MM.1S (cell line): ENCODE results near the gene C19orf73.

ENCODE experiments used
- EZH2phosphoT487 ChIP-seq: fragments of 300-600 bp; sonication (generic); IDR thresholded peaks from 2 replicates; pipeline ENCODE4 v1.6.1; 2018; ENCODE audit warnings: antibody characterized with exemption, low read length
- TF ChIP-seq, protein P1 (sequence below): fragments of 300-600 bp; sonication (generic); IDR thresholded peaks from 2 replicates; pipeline ENCODE4 v1.5.1; 2016; ENCODE audit warnings: antibody characterized with exemption, low read length, mixed read lengths

DNA sequence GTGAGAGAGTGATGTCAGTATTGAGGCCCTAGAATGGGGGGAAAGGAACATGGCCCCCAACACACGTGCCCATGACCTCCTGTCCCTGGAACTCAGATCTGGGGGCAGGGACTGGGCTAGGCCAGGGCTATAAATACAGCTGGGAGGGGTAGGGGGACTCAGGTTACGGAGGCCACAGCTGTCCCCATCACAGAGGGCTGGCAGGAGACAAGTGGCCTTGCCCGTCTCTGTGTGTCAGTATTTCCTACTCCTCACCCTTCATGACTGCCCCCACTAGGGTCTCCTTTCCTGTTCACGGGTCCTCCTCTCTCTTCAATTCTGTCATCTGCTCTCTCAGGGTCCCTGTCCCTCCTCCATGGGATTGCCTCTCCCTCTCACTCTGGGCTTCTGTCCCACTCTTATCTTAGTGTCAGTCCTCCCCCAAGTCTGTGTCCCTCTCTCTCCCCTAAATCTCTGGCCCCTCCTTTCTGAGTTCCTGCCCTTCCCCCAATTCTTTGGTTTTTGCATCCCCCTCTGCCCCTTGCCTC is 36.9 kb upstream of the C19orf73 start:
- TF ChIP-seq, protein P1, sequence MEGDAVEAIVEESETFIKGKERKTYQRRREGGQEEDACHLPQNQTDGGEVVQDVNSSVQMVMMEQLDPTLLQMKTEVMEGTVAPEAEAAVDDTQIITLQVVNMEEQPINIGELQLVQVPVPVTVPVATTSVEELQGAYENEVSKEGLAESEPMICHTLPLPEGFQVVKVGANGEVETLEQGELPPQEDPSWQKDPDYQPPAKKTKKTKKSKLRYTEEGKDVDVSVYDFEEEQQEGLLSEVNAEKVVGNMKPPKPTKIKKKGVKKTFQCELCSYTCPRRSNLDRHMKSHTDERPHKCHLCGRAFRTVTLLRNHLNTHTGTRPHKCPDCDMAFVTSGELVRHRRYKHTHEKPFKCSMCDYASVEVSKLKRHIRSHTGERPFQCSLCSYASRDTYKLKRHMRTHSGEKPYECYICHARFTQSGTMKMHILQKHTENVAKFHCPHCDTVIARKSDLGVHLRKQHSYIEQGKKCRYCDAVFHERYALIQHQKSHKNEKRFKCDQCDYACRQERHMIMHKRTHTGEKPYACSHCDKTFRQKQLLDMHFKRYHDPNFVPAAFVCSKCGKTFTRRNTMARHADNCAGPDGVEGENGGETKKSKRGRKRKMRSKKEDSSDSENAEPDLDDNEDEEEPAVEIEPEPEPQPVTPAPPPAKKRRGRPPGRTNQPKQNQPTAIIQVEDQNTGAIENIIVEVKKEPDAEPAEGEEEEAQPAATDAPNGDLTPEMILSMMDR = no peak
- no peak for TF ChIP-seq EZH2phosphoT487
